ENCODE data around the gene ACSBG1.

The ACSBG1 gene

GRCh38 chr15:78216276-78217104 is 17.9 kb downstream of the ACSBG1 start:
- no peak for DNase-seq

GRCh38 chr15:78213956-78214355 is 20.4 kb downstream of the ACSBG1 start:
- no peak for DNase-seq

GRCh38 chr15:78213425-78213750 is 21.0 kb downstream of the ACSBG1 start:
- DNase-seq, result no peak

GRCh38 chr15:78212546-78213424 is 21.6 kb downstream of the ACSBG1 start:
- no peak for DNase-seq

- DNase-seq, result no peak
These were observed 22.4 kb downstream of the ACSBG1 start for GRCh38 chr15:78212008-78212407.

- DNase-seq, result no peak
These were observed 23.0 kb downstream of the ACSBG1 start for GRCh38 chr15:78211189-78211921.

GRCh38 chr15:78210349-78210717 is 24.0 kb downstream of the ACSBG1 start:
- no peak for DNase-seq

- DNase-seq, result no peak
These were observed 24.6 kb downstream of the ACSBG1 start for GRCh38 chr15:78209646-78210348.

- no peak for DNase-seq
These were observed 25.3 kb downstream of the ACSBG1 start for GRCh38 chr15:78208887-78209645.

- no peak for DNase-seq
These were observed 26.0 kb downstream of the ACSBG1 start for GRCh38 chr15:78208341-78208844.

- no peak for DNase-seq
These were observed 26.6 kb downstream of the ACSBG1 start for GRCh38 chr15:78207641-78208340.

GRCh38 chr15:78207110-78207458 is 27.3 kb downstream of the ACSBG1 start:
- no peak for DNase-seq

- no peak for DNase-seq
These were observed 27.8 kb downstream of the ACSBG1 start for GRCh38 chr15:78206326-78207109.

- no peak for DNase-seq
These were observed 28.5 kb downstream of the ACSBG1 start for GRCh38 chr15:78205856-78206255.

GRCh38 chr15:78205337-78205736 is 29.0 kb downstream of the ACSBG1 start:
- no peak for DNase-seq

- no peak for DNase-seq
These were observed 29.7 kb downstream of the ACSBG1 start for GRCh38 chr15:78204351-78205309.

GRCh38 chr15:78203346-78204225 is 30.8 kb downstream of the ACSBG1 start:
- no peak for DNase-seq
